ENCODE results near the gene PARS2.

- TF ChIP-seq POLR2AphosphoS5 (IDR thresholded peaks at IDR 0.05) (no peak), EP300 (conservative IDR thresholded peaks at IDR 0.05; ENCODE audit: poor library complexity, severe bottlenecking) (no peak), EZH2 (IDR thresholded peaks at IDR 0.05; ENCODE audit: borderline replicate concordance, insufficient read depth, low read length, poor library complexity, severe bottlenecking) (no peak), CTCF (IDR thresholded peaks at IDR 0.05; ENCODE audit: poor library complexity, severe bottlenecking) (no peak), TAF1 (IDR thresholded peaks at IDR 0.05; ENCODE audit: low read depth) (no peak), REST (IDR thresholded peaks at IDR 0.05; ENCODE audit: borderline replicate concordance) (no peak)
Observed at GRCh38 chr1:54814126-54814498, 49.8 kb upstream of the PARS2 start.
